ENCODE measurements around the gene SLCO3A1. TPM values are rescaled to one million over a fixed set of nuclear protein-coding genes. Genes with fewer than 3 reads are reported as not detected.
A peak's percentile ranks its signal among the peaks of the same experiment; 100 is the strongest.

SLCO3A1 gene
- total and polyA plus RNA-seq, 4 donors: 1.6 to 3.6 (median 2.4) TPM

- no peaks in the 10 kb centered on the region for H3K9me3 ChIP-seq (ENCODE audit: control insufficient read depth in 4 of 4, low read length in 3 of 4)
- no peak overlapping the region for H3K4me3 ChIP-seq (ENCODE audit: low read depth in 1 of 3, low read length in 3 of 3)
- no peak overlapping the region for H3K27ac ChIP-seq (ENCODE audit: low read depth in 1 of 2, low read length in 2 of 2)
- DNase-seq (ENCODE audit: low spot score): no peak
- peaks cover 0 to 2% (median 0%) of the 10 kb centered on the region in 4 donors for H3K4me1 ChIP-seq (ENCODE audit: control insufficient read depth in 4 of 4, insufficient read depth in 4 of 4, low read length in 3 of 4)
- H3K36me3 ChIP-seq (ENCODE audit: control insufficient read depth in 4 of 4, insufficient read depth in 3 of 4, low read depth in 1 of 4, low read length in 3 of 4): no peaks in the 10 kb centered on the region
- WGBS: 83% methylated on average over 7 of the region's 7 CpGs
- no peak overlapping the region for H3K9ac ChIP-seq (ENCODE audit: low read depth in 1 of 2, low read length in 2 of 2)
- peaks cover 0 to 12% (median 0%) of the 10 kb centered on the region in 4 donors for H3K27me3 ChIP-seq (ENCODE audit: control insufficient read depth in 4 of 4, insufficient read depth in 4 of 4, low read length in 3 of 4)
- TF ChIP-seq ZBTB33 (IDR thresholded peaks at IDR 0.05) (no peak), CTCF (IDR thresholded peaks at IDR 0.05; ENCODE audit: low read depth, low read length, missing input control) (no peak), TAF1 (conservative IDR thresholded peaks at IDR 0.05) (no peak), GABPA (IDR thresholded peaks at IDR 0.05 in 1 of 2, conservative IDR thresholded peaks at IDR 0.05 in 1 of 2) (no peak), NR2F2 (IDR thresholded peaks at IDR 0.05) (no peak), REST (IDR thresholded peaks at IDR 0.05) (no peak), MAX (IDR thresholded peaks at IDR 0.05) (no peak), SP1 (IDR thresholded peaks at IDR 0.05) (no peak), HNF4A (conservative IDR thresholded peaks at IDR 0.05) (no peak), JUND (IDR thresholded peaks at IDR 0.05) (no peak), FOXA2 (IDR thresholded peaks at IDR 0.05) (no peak), RAD21 (IDR thresholded peaks at IDR 0.05) (no peak), RXRA (IDR thresholded peaks at IDR 0.05) (no peak), YY1 (IDR thresholded peaks at IDR 0.05) (no peak), HNF4G (IDR thresholded peaks at IDR 0.05) (no peak), EGR1 (IDR thresholded peaks at IDR 0.05; ENCODE audit: low read depth in 2 of 2) (no peak), FOXA1 (IDR thresholded peaks at IDR 0.05) (no peak)
These were observed 116.6 kb downstream of the SLCO3A1 start for GRCh38 chr15:91970142-91970541.

- peaks cover 0 to 7% (median 0%) of the 10 kb centered on the region in 4 donors for H3K27me3 ChIP-seq (ENCODE audit: control insufficient read depth in 4 of 4, insufficient read depth in 4 of 4, low read length in 3 of 4)
- no peak for DNase-seq (ENCODE audit: low spot score)
- H3K36me3 ChIP-seq (ENCODE audit: control insufficient read depth in 4 of 4, insufficient read depth in 3 of 4, low read depth in 1 of 4, low read length in 3 of 4): no peaks in the 10 kb centered on the region
- no peak overlapping the region for H3K4me3 ChIP-seq (ENCODE audit: low read depth in 1 of 3, low read length in 3 of 3)
- TF ChIP-seq SP1 (IDR thresholded peaks at IDR 0.05) (no peak), RAD21 (IDR thresholded peaks at IDR 0.05) (peak in 1 of 2 donors; percentile 26)
- H3K9me3 ChIP-seq (ENCODE audit: control insufficient read depth in 4 of 4, low read length in 3 of 4): no peaks in the 10 kb centered on the region
- no peak overlapping the region for H3K27ac ChIP-seq (ENCODE audit: low read depth in 1 of 2, low read length in 2 of 2)
- 77% methylated on average over 9 of the region's 9 CpGs for WGBS
- H3K4me1 ChIP-seq (ENCODE audit: control insufficient read depth in 4 of 4, insufficient read depth in 4 of 4, low read length in 3 of 4): peaks cover 0 to 2% (median 0%) of the 10 kb centered on the region in 4 donors
- no peak overlapping the region for H3K9ac ChIP-seq (ENCODE audit: low read depth in 1 of 2, low read length in 2 of 2)
These were observed 120.0 kb downstream of the SLCO3A1 start for GRCh38 chr15:91973481-91973880.
